HFFc6 (cell line): ENCODE data around the gene MAD1L1. TPM values are rescaled to one million over a fixed set of nuclear protein-coding genes. Genes with fewer than 3 reads are reported as not detected.

ENCODE experiments used
- DNase-seq: peaks from one replicate; pipeline ENCODE4 v3.0.0-alpha.2; 2018
- H3K27ac Mint-ChIP-seq: 2 replicates; pipeline ENCODE4 v1.8.0; 2020; ENCODE audit warnings: mild to moderate bottlenecking, mixed read lengths
- H3K27me3 Mint-ChIP-seq: 2 replicates; pipeline ENCODE4 v1.8.0; 2021; ENCODE audit warnings: mild to moderate bottlenecking, moderate library complexity, mixed read lengths; ENCODE audit not compliant: insufficient read depth
- H3K36me3 Mint-ChIP-seq: 2 replicates; pipeline ENCODE4 v1.8.0; 2021; ENCODE audit warnings: low read depth, mixed read lengths
- H3K4me1 Mint-ChIP-seq: 2 replicates; pipeline ENCODE4 v1.8.0; 2020; ENCODE audit warnings: low read depth, mixed read lengths
- H3K4me3 Mint-ChIP-seq: 2 replicates; pipeline ENCODE4 v1.8.0; 2020; ENCODE audit warnings: mild to moderate bottlenecking, moderate library complexity, mixed read lengths
- H3K9me3 Mint-ChIP-seq: 2 replicates; pipeline ENCODE4 v1.8.0; 2020; ENCODE audit warnings: mild to moderate bottlenecking, mixed read lengths
- CTCF ChIP-seq: fragments of 200-600 bp; sonication (generic); IDR thresholded peaks from 2 replicates; pipeline ENCODE4 v1.5.0; 2021; ENCODE audit warnings: antibody characterized with exemption, mild to moderate bottlenecking
- total RNA-seq, 6 experiments: library from RNA; stranded (reverse); fragmentation: NEBNext Ultra II Directional; extraction: Animal tissue kit (Norgen Biotek cat#: 25700); gene quantifications; 2 replicates in 1 of 6; 3 replicates in 5 of 6; pipeline ENCODE4 v1.2.3, GENCODE V29; 2021

The MAD1L1 gene
- total RNA-seq, 6 experiments from 2014 or later, result 34.6 to 44.8 (median 40.2) TPM

GRCh38 chr7:1965579-1966294, 267.0 kb downstream of the MAD1L1 start:
- TF ChIP-seq CTCF, result no peak
- Mint-ChIP-seq H3K4me3 (no peak overlapping the region), H3K27ac (no peak overlapping the region), H3K4me1 (peaks cover 21% of the 10 kb centered on the region), H3K9me3 (peaks cover 33% of the 10 kb centered on the region), H3K27me3 (peaks cover 7% of the 10 kb centered on the region), H3K36me3 (peaks cover 60% of the 10 kb centered on the region)
- DNase-seq, result no peak

- no peak for DNase-seq
- H3K36me3 Mint-ChIP-seq, result peaks cover 67% of the 10 kb centered on the region
- H3K4me1 Mint-ChIP-seq, result peaks cover 28% of the 10 kb centered on the region
- H3K9me3 Mint-ChIP-seq, result peaks cover 40% of the 10 kb centered on the region
- TF ChIP-seq CTCF, result no peak
- no peak overlapping the region for H3K4me3 Mint-ChIP-seq
- no peak overlapping the region for H3K27ac Mint-ChIP-seq
- peaks cover 7% of the 10 kb centered on the region for H3K27me3 Mint-ChIP-seq
Observed at GRCh38 chr7:1964913-1965578, 267.7 kb downstream of the MAD1L1 start.

- DNase-seq, result no peak
- TF ChIP-seq CTCF, result no peak
- Mint-ChIP-seq H3K9me3 (peaks cover 42% of the 10 kb centered on the region), H3K4me3 (no peak overlapping the region), H3K36me3 (peaks cover 74% of the 10 kb centered on the region), H3K27ac (no peak overlapping the region), H3K27me3 (peaks cover 7% of the 10 kb centered on the region), H3K4me1 (peaks cover 29% of the 10 kb centered on the region)
Observed at GRCh38 chr7:1964211-1964912, 268.4 kb downstream of the MAD1L1 start.

- peaks cover 81% of the 10 kb centered on the region for H3K36me3 Mint-ChIP-seq
- no peak for TF ChIP-seq CTCF
- DNase-seq, result no peak
- H3K27me3 Mint-ChIP-seq, result peaks cover 11% of the 10 kb centered on the region
- peaks cover 42% of the 10 kb centered on the region for H3K9me3 Mint-ChIP-seq
- H3K27ac Mint-ChIP-seq, result no peak overlapping the region
- no peak overlapping the region for H3K4me3 Mint-ChIP-seq
- H3K4me1 Mint-ChIP-seq, result peaks cover 29% of the 10 kb centered on the region
Observed at GRCh38 chr7:1963575-1963974, 269.2 kb downstream of the MAD1L1 start.

- Mint-ChIP-seq H3K4me1 (peaks cover 29% of the 10 kb centered on the region), H3K9me3 (peaks cover 42% of the 10 kb centered on the region), H3K4me3 (peak overlapping the region; percentile 23; the same call in 1 of the 2 replicates), H3K27me3 (peaks cover 7% of the 10 kb centered on the region), H3K36me3 (peaks cover 77% of the 10 kb centered on the region), H3K27ac (peak overlapping the region; percentile 88)
- peak; percentile 85 for DNase-seq
- TF ChIP-seq CTCF, result no peak
Observed at GRCh38 chr7:1961701-1962276, 271.0 kb downstream of the MAD1L1 start.
